Activated naive CD4-positive, alpha-beta T cell treated with anti-CD3 and anti-CD28 coated beads, Interleukin-2, amount 50 U/mL, for 72 hours (primary cell): ENCODE measurements around the gene RCOR1. TPM values are rescaled to one million over a fixed set of nuclear protein-coding genes. Genes with fewer than 3 reads are reported as not detected.

Experiments
- ATAC-seq, 2 donors: fragments of 150-1000 bp; cut with Tn5 transposase; 2 replicates each; pipeline ENCODE4 v1.10.0; 2021; ENCODE audit warnings: mild to moderate bottlenecking in 2 of 2, moderate library complexity in 2 of 2
- DNase-seq, 2 donors: peaks; one replicate each; pipeline ENCODE4 v3.0.0; 2021 to 2022; ENCODE audit warnings: low spot score in 2 of 2
- H3K27ac Mint-ChIP-seq, 2 donors: one replicate each; pipeline ENCODE4 v1.8.0; 2022; ENCODE audit warnings: mild to moderate bottlenecking in 2 of 2, mixed read lengths in 2 of 2
- H3K36me3 Mint-ChIP-seq, 2 donors: one replicate each; pipeline ENCODE4 v1.8.0; 2022; ENCODE audit warnings: mixed read lengths in 2 of 2
- H3K9me3 Mint-ChIP-seq, 2 donors: one replicate each; pipeline ENCODE4 v1.8.0; 2022; ENCODE audit warnings: mixed read lengths in 2 of 2
- total RNA-seq, 2 donors: library from RNA; stranded (reverse); gene quantifications; one replicate each; pipeline ENCODE4 v1.2.3, GENCODE V29; 2022

RCOR1 gene
- total RNA-seq, 2 donors from 2014 or later: 22.6 to 23.7 TPM

DNA sequence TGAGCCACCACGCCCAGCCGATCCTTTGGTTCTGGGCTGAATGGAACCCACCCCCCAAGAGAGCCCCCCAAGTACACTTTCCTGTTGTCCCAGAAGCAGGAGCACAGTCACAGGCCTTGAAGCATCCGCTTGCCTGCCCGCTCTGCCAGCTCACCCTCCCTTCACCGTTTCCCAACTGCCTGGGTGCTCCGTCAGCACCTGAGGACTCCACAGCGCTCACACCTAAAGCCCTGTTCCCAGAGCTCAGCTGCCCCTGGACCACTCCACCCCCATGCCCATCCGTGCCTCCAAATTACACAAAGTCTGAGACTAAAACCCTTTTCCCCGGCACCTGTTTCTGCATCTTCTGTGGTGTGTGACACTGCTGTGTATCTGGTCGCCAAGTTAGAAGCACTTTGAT is 140.5 kb downstream of the RCOR1 start:
- ATAC-seq: no peak
- Mint-ChIP-seq H3K36me3 (no peaks in the 10 kb centered on the region), H3K9me3 (no peaks in the 10 kb centered on the region), H3K27ac (peak overlapping the region in 1 of 2 donors; percentile 72)
- no peak for DNase-seq

- no peak for DNase-seq
- H3K27ac Mint-ChIP-seq: peak overlapping the region in 1 of 2 donors; percentile 26
- H3K36me3 Mint-ChIP-seq: no peaks in the 10 kb centered on the region
- no peak for ATAC-seq
- no peaks in the 10 kb centered on the region for H3K9me3 Mint-ChIP-seq
These were observed 140.9 kb downstream of the RCOR1 start for GRCh38 chr14:102733326-102733725.

- ATAC-seq (no peak), DNase-seq (no peak)
- Mint-ChIP-seq H3K9me3 (no peaks in the 10 kb centered on the region), H3K27ac (no peak overlapping the region), H3K36me3 (peaks cover 0 to under 1% of the 10 kb centered on the region in 2 donors)
These were observed 142.0 kb downstream of the RCOR1 start for GRCh38 chr14:102734436-102734835.

DNA sequence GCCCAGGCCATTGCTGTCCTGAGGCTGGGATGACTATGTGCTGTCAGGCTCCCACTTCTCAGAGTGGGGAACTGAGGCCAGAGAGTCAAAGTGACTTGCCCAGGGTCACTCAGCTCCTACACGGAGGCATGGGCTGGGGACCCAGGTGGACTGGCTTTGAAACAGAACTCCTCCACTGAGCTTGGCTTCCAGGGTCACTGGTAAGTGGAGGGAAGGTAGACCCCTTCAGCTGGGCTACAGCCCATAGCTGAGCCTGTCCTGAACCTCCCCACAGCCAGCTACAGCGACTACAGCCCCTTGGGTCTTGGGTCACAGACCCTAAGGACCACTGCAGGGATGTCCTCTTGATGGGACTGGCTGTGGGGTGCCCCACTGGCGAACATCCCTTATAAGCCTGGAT is 144.5 kb downstream of the RCOR1 start:
- H3K9me3 Mint-ChIP-seq: no peaks in the 10 kb centered on the region
- H3K36me3 Mint-ChIP-seq: peaks cover 0 to 9% of the 10 kb centered on the region in 2 donors
- no peak for ATAC-seq
- no peak for DNase-seq
- peak overlapping the region in 1 of 2 donors; percentile 35 for H3K27ac Mint-ChIP-seq

DNA sequence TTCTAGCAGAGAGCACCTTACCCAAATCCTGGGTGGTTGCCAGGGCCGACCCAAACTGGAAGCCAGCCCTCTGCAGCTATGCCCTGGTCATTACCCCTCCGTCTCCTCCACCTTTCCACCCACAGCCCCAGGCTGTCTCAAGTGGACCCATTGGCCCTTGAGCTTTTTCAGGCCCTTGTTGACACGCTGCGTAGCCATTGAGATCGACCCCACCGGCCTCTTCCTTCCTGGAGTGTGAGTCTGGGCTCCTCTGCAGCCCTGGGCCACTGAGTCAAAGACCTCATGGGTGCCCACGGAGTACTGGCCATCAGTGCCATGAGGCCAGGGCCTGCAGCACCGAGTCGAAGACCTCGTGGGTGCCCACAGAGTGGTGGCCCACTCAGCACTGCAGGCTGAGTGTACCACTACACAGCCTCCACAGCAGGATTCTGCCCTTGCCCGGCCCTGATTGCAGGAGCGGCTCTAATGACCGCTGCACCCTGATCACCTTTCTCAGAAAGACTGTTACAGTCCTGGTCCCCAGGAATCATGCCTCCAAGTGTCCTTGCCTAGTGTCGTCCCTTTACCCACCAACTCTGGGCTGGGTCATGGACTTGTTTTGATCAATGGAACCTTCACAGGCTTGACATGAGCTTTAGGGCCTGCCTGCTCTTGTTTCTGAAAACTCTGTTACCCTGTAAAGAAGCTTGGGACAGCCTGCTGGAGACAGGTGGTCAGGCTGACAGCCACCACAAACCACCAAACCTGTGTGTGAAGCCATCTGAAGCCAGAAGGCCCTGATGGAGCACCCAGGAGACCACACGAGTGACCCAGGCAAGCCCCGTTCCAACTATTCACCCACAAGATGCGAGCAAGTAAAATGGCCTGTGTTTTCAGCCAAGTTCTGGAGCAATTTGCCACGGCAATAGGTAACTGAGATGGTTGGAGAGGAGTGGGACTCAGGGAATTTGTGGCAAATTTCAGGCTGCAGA is 145.2 kb downstream of the RCOR1 start:
- no peak for DNase-seq
- no peak for ATAC-seq
- peaks cover 0 to 11% of the 10 kb centered on the region in 2 donors for H3K36me3 Mint-ChIP-seq
- peak overlapping the region; percentile 40 to 45 for H3K27ac Mint-ChIP-seq
- no peaks in the 10 kb centered on the region for H3K9me3 Mint-ChIP-seq

DNA sequence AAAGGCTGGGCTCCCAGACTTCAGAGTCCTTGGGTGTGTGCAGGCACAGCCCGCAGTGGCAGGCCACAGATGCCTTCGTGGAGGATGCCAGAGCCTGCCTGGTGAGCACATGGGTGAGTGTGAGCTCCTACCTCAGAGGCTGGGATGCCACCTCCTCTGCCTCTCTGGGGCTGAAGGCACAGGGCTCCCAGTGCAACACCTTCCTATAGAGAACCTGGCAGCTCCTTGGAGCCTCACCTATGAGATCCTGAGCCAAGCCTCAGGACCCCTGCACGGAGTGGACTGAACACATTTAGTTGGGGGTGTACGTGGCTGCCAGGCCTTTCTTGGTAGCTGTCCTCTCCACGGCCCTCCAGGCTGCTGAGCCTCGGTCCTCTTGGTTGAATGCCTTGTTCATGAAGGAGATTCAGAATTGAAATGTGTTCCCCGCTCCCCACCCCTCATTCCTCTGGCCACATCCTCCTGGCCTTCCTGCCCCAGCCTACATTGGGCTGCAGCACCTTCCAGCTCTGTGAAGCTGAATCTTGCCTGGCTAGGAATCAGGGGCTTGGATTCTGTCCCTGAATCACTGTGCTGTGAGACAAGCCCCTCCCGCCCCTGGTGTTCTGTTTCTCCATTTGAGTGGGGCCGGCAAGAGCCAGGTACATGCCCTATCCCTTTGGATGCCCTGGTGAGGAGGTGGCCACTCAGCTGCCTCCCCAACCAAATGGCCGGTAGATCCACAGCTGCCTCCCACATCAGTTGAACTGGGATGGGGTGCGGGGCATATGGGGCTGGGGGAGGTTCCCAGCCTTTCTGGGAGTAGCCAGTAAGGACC is 146.1 kb downstream of the RCOR1 start:
- Mint-ChIP-seq H3K36me3 (peaks cover 0 to 20% of the 10 kb centered on the region in 2 donors), H3K9me3 (no peaks in the 10 kb centered on the region), H3K27ac (peak overlapping the region in 1 of 2 donors; percentile 45)
- DNase-seq (no peak), ATAC-seq (peak in 1 of 2 donors; percentile 14)

DNA sequence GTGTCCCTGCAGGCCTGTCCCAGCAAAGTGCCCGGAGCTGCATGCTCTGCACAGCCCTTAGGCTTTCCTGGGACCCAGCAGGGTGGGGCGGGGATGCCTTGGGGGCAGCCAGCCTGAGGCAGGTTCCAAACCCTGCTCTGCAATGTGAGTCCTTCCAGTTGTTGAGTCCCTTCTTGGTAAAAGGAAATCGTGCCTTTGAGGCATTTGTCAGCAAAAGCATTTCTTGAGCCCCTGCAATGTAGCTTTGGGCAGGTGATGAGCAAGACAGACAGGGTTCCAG is 146.7 kb downstream of the RCOR1 start:
- ATAC-seq (peak in 1 of 2 donors; percentile 13), DNase-seq (no peak)
- no peaks in the 10 kb centered on the region for H3K9me3 Mint-ChIP-seq
- H3K36me3 Mint-ChIP-seq: peaks cover 0 to 21% of the 10 kb centered on the region in 2 donors
- no peak overlapping the region for H3K27ac Mint-ChIP-seq

- Mint-ChIP-seq H3K9me3 (no peaks in the 10 kb centered on the region), H3K27ac (no peak overlapping the region), H3K36me3 (peaks cover 0 to 13% of the 10 kb centered on the region in 2 donors)
- ATAC-seq: peak in 1 of 2 donors; percentile 34
- DNase-seq: no peak
These were observed 154.4 kb downstream of the RCOR1 start for GRCh38 chr14:102746634-102747438.

- Mint-ChIP-seq H3K9me3 (no peaks in the 10 kb centered on the region), H3K36me3 (no peaks in the 10 kb centered on the region), H3K27ac (no peak overlapping the region)
- DNase-seq (no peak), ATAC-seq (no peak)
These were observed 156.4 kb downstream of the RCOR1 start for GRCh38 chr14:102748806-102749205.

GRCh38 chr14:102749393-102750305 is 157.2 kb downstream of the RCOR1 start:
- no peak overlapping the region for H3K27ac Mint-ChIP-seq
- DNase-seq (no peak), ATAC-seq (no peak)
- no peaks in the 10 kb centered on the region for H3K36me3 Mint-ChIP-seq
- no peaks in the 10 kb centered on the region for H3K9me3 Mint-ChIP-seq

- no peaks in the 10 kb centered on the region for H3K36me3 Mint-ChIP-seq
- ATAC-seq: no peak
- H3K9me3 Mint-ChIP-seq: no peaks in the 10 kb centered on the region
These were observed 157.9 kb downstream of the RCOR1 start for GRCh38 chr14:102750376-102750775.

GRCh38 chr14:102751088-102751487 is 158.6 kb downstream of the RCOR1 start:
- DNase-seq (no peak), ATAC-seq (no peak)
- Mint-ChIP-seq H3K36me3 (no peaks in the 10 kb centered on the region), H3K9me3 (no peaks in the 10 kb centered on the region), H3K27ac (no peak overlapping the region)

More at GRCh38 chr14:102750376-102750775, 157.9 kb downstream of the RCOR1 start:
- no peak overlapping the region for H3K27ac Mint-ChIP-seq
- no peak for DNase-seq

GRCh38 chr14:102752239-102752847 is 159.9 kb downstream of the RCOR1 start:
- peak in 1 of 2 donors; percentile 12 for ATAC-seq
- Mint-ChIP-seq H3K27ac (no peak overlapping the region), H3K9me3 (no peaks in the 10 kb centered on the region), H3K36me3 (no peaks in the 10 kb centered on the region)
- no peak for DNase-seq

DNA sequence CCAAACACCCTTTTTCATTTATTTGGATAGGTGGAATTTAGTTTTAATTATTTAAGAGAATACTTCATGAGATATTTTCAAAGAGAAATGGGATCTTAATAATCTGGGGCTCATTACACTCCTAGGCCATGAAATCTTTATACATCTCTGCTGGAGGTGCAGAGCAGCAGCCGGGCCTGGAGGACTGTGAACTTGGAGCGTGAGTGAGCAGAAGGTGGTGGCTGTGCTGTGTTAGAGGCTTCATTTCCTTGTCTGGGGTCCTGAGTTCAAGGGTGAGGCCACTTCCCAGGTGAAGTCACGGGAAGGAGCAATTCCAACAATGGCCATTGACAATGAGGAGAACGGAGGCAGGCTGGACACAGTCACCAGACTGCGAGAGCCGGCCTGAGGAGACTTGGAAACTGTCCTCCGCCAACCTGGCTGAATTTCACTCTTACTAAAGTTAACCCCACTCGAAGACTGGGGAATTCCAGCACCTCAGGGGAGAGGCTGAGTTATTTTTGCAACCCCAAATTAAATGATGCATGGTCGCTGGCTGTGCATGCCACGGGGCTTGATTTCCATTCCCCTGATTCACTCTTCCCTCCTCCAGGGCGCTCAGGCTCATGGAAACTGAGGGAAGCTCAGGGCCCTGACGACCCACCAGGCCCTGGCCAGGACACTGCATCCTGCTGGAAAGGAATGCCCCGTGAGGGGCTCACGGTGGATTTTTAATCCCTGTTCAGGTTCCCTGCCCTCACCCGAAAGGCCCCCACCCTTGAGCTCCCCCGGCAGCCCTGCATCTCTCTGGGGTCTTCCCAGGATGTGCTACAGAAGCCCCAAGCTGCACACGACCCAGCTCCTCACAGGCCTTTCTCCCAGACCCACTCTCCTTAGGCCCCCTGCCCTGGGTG is 162.2 kb downstream of the RCOR1 start:
- Mint-ChIP-seq H3K36me3 (no peaks in the 10 kb centered on the region), H3K9me3 (no peaks in the 10 kb centered on the region), H3K27ac (peak overlapping the region; percentile 30 to 88)
- ATAC-seq (no peak), DNase-seq (no peak)
